ENCODE data around the gene UBAP1L.
"Not testable (repeated sequence)": the region's sequence is repeated elsewhere in the genome, so short reads cannot be mapped to it uniquely, and the experiment has no call there.

The UBAP1L gene

DNA sequence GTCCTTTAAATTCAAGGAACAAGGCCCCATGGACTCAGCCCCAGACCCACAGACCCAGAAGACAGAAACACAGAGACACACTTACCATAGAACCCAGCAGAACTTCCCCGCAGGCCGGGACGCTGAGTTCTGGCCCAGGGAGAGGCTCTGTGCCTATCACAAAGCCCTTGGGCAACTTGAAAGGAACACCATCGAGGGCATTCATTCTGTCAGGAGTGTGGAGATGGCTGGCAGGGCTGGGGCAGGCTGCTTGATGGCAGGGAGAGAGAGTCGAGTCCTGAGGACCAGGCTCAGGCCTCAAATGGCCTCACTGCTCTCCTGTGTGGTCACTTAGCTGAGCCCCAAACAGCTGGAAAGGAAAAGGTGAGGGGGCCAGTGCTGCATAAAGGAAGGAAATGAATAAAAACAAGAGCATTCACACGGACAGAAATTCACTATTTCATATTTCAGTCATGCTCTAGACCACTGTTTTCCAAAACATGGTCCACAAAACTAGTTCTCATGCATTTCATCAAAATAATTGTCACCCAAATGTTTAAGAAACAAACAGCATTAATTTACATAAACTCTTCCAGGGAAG, 8.9 kb downstream of the UBAP1L start:
- H3K4me3 ChIP-seq (ENCODE audit: control insufficient read depth, low read depth, low read length): no peak overlapping the region
- TF ChIP-seq, protein P1, sequence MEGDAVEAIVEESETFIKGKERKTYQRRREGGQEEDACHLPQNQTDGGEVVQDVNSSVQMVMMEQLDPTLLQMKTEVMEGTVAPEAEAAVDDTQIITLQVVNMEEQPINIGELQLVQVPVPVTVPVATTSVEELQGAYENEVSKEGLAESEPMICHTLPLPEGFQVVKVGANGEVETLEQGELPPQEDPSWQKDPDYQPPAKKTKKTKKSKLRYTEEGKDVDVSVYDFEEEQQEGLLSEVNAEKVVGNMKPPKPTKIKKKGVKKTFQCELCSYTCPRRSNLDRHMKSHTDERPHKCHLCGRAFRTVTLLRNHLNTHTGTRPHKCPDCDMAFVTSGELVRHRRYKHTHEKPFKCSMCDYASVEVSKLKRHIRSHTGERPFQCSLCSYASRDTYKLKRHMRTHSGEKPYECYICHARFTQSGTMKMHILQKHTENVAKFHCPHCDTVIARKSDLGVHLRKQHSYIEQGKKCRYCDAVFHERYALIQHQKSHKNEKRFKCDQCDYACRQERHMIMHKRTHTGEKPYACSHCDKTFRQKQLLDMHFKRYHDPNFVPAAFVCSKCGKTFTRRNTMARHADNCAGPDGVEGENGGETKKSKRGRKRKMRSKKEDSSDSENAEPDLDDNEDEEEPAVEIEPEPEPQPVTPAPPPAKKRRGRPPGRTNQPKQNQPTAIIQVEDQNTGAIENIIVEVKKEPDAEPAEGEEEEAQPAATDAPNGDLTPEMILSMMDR (IDR thresholded peaks at IDR 0.05; ENCODE audit: control insufficient read depth, insufficient read depth, low read depth, low read length, missing control alignments): no peak
- DNase-seq (ENCODE audit: low read depth): no peak

DNA sequence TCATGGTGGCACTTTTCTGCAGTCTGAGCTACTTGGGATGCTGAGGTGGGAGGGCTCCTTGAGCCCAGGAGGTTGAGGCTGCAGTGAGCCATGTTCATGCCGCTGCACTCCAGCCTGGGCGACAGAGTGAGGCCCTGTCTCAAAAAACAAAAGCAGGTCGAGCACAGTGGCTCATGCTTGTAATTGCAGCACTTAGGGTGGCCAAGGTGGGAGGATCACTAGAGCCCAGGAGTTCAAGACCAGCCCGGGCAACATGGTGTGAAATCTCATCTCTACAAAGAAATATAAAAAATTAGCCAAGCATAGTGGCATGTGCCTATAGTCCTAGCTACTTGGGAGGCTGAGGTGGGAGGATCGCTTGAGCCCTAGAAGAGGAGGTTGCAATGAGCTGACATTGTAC, 10.0 kb downstream of the UBAP1L start:
- TF ChIP-seq, protein P1 (IDR thresholded peaks at IDR 0.05; ENCODE audit: control insufficient read depth, insufficient read depth, low read depth, low read length, missing control alignments): no peak
- no peak for DNase-seq (ENCODE audit: low read depth)
- no peak overlapping the region for H3K4me3 ChIP-seq (ENCODE audit: control insufficient read depth, low read depth, low read length)

DNA sequence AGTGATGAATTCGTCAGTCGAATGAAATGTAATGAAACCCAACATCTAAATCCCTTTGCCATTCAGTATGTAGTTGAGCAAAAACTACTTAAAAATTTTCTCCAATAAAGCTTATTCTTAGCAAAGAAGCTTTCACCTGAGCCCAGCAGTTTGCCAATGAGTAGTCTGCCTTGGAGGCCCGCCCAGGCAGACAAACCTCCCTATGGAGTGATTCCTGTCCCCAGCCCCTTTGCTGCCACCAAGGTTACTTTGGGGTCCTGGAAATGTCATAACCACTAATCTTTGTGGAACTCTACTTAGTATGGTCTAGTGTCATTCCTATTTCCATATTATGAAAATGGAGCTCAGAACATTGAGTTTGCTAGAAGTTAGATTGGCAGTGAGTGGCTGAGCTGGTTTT, 12.1 kb downstream of the UBAP1L start:
- no peak for DNase-seq (ENCODE audit: low read depth)
- TF ChIP-seq, protein P1 (IDR thresholded peaks at IDR 0.05; ENCODE audit: control insufficient read depth, insufficient read depth, low read depth, low read length, missing control alignments): no peak
- H3K4me3 ChIP-seq (ENCODE audit: control insufficient read depth, low read depth, low read length): no peak overlapping the region

DNA sequence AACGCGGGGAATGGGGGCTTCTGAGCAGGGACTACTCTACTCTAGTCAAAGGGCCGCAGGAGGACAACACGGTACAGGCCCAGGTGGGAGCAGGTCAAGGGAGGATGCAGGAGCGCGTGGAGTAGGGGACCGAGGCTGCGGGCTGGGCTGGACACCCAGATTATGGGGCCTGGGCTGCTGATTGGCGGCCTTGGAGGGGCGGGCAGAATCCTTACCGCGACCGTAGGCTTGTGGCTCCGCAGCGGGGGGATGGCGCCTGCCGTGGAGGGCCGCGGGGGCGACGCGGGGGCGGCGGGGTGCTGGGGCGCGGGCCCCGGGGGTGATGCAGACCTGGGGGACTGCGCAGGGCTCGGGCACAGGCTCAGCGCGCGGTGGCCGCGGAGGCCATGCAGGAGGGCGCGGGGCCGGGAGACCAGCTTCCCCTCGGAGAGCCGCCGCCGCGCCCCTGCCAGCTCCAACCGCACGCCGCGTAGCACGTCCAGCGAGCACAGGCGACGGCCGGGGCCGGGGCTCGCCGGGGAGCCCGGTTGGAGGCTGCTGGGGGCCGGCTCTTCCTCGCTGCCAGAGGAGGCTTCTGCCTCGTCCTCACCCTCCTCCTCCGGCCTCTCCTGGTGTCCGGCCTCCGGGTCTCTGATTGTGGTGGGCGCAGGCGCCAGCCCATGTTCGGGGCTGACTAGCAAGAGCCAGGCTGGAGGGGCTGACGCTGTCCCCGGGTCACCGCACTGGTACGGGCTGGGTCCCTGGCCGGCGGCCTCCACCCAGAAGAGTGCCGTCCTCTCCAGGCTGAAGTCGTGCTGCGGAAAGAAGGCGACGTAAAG, 12.9 kb downstream of the UBAP1L start:
- DNase-seq (ENCODE audit: low read depth): no peak
- TF ChIP-seq, protein P1 (IDR thresholded peaks at IDR 0.05; ENCODE audit: control insufficient read depth, insufficient read depth, low read depth, low read length, missing control alignments): no peak
- no peak overlapping the region for H3K4me3 ChIP-seq (ENCODE audit: control insufficient read depth, low read depth, low read length)

DNA sequence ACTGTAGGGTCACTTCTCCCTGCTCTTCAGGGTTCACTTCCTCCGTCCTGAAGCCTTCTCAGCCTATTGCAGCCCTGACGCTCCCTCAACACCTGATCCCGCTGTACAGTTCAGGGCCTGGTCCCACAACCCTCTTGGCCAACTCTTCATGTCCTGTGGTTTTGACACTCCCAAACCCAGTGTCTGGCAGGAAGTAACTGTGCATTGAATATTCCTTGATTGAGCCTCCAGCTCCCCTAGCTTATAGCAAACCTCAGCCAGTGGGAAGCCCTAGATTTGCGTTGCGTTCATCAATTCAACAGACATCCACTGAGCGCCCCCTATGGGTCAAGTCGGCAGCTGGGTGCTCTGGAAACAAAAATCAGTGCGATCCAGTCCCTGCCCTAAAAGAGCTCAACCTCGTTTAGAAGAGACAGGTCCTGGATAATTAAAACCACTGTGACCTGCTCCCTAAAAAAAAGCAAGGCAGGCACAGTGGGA, 13.5 kb downstream of the UBAP1L start:
- TF ChIP-seq, protein P1 (IDR thresholded peaks at IDR 0.05; ENCODE audit: control insufficient read depth, insufficient read depth, low read depth, low read length, missing control alignments): peak; percentile 78
- DNase-seq (ENCODE audit: low read depth): no peak
- no peak overlapping the region for H3K4me3 ChIP-seq (ENCODE audit: control insufficient read depth, low read depth, low read length)

DNA sequence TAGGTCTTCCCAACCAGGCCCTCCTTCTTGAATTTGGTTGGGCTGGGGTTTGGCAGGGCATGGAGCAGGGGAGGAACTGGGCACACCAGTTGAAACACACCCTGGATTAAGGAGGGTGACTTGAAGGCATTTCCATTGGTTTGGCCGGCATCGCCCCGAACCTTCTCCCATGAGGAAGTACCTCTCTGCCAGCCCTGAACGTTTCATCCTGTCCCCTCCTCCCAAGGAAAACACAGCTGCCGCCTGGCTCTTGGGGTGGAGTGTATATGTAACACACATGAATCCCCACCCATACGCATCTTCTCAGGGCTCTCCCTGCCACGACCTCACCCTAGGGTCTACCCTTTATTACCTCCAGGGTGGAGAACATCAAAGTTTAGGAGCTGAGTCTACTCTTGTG, 14.6 kb downstream of the UBAP1L start:
- DNase-seq (ENCODE audit: low read depth): no peak
- no peak overlapping the region for H3K4me3 ChIP-seq (ENCODE audit: control insufficient read depth, low read depth, low read length)
- TF ChIP-seq, protein P1 (IDR thresholded peaks at IDR 0.05; ENCODE audit: control insufficient read depth, insufficient read depth, low read depth, low read length, missing control alignments): no peak

DNA sequence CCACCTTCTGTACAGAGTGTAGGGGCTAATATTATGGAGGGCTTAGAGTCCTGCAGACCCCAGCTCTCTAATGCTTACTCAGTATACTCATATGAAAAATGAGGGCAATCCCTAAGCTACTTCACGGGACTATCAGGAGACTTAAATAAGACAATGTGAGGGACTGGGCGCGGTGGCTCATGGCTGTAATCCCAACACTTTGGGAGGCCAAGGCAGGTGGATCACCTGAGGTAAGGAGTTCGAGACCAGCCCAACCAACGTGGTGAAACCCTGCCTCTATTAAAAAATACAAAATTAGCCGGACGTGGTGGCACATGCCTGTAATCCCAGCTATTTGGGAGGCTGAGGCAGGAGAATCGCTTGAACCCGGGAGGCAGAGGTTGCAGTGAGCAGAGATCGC, 15.2 kb downstream of the UBAP1L start:
- not testable (repeated sequence) for H3K4me3 ChIP-seq (ENCODE audit: control insufficient read depth, low read depth, low read length); DNase-seq (ENCODE audit: low read depth)
